HG03139 (cell line): ENCODE data around the gene CACNG1.

Experiments
- ATAC-seq: cut with Tn5 transposase; IDR thresholded peaks from one replicate; pipeline ENCODE4 v1.9.1; 2021; ENCODE audit not compliant: unreplicated experiment

CACNG1 gene, protein sequence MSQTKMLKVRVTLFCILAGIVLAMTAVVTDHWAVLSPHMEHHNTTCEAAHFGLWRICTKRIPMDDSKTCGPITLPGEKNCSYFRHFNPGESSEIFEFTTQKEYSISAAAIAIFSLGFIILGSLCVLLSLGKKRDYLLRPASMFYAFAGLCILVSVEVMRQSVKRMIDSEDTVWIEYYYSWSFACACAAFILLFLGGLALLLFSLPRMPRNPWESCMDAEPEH

GRCh38 chr17:67044016-67044772 lies at the start of gene CACNG1:
Gene CACNG1 (plus strand): TSS chr17:67044554. CDS start chr17:67044661, 107 bp downstream.
- ATAC-seq, result no peak

GRCh38 chr17:66994930-66995535 lies 49.3 kb upstream of the CACNG1 start:
- ATAC-seq, result no peak

DNA sequence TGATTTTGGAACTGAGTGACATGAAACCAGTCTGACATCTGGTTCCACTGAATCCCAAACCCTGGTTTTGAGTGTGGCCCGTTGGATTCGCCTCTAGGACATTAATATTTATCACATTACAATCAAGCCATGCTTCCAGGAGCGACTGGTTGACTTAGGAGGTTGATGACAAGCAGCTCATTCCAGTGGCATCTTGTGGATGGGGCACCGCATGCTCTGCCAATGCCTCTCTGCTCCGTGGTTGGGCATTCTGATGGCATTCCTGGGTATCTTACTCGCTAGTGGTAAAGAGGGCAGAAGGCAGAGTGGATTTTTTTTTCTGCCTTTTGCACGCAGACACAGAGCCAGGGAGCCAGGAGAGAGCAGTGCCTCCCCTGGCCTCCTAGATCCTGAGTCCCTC lies 48.4 kb upstream of the CACNG1 start:
- ATAC-seq, result no peak

DNA sequence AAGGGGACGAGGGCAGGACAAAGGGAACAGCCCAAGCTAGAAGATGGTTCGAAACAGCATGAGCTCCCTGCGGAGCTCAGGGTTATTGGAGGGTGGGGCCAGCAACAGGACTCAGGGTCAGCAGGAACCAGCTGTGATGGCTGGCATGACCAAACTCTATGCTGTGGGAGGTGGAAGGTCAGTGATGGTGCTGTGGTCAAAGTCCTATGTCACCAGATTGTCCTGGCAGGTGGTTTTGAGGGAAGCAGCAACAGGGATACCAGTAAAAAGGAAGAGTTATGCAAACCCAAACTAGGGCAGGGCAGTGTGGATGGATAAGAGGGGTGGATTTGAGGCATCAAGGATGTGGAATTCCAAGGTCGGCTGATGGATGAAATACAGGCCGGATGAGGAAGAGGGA lies 47.4 kb upstream of the CACNG1 start:
- ATAC-seq, result no peak

- no peak for ATAC-seq
Measured at GRCh38 chr17:67003231-67003630, 41.1 kb upstream of the CACNG1 start.

DNA sequence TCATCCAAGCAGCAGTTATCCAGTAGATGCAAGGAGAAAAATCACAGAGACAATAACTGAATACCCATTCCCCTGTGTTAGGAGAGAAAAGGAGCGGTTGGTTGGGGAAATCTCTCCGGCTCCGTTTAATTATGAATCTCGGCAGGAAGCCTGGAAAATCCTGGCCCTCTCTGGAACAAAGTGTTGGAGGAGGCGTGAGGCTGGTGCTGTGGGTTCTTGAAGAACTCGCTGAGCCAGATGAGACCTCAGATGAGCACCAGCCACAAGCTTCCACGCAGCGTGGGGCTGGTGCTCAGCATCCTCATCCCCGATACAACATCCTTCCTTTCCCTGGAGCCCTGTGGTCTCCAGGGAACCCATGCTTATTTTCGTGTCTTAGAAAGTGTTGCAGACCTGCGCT lies 40.2 kb upstream of the CACNG1 start:
- ATAC-seq, result no peak

DNA sequence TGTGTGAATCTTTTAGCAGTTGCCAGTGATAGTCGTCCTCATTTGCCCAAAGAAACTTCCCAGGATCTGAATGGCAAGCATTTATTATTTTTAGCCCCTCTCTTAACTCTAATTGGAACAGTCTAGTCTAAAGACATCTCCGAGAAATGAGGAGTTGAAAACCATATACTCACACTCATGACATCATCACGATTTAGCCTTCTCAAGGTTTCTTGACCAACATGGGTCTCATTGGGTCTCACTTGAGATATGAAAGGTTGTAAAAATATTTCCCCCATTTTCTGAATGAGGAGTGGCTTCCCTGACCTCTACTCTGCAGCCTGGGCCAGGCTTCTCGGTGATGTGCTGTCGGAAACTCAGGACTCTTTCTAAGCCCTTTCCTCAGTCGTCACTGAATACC lies 37.1 kb upstream of the CACNG1 start:
- no peak for ATAC-seq

- no peak for ATAC-seq
Measured at GRCh38 chr17:67008101-67008500, 36.3 kb upstream of the CACNG1 start.

- ATAC-seq, result no peak
Measured at GRCh38 chr17:67011527-67012175, 32.7 kb upstream of the CACNG1 start.

DNA sequence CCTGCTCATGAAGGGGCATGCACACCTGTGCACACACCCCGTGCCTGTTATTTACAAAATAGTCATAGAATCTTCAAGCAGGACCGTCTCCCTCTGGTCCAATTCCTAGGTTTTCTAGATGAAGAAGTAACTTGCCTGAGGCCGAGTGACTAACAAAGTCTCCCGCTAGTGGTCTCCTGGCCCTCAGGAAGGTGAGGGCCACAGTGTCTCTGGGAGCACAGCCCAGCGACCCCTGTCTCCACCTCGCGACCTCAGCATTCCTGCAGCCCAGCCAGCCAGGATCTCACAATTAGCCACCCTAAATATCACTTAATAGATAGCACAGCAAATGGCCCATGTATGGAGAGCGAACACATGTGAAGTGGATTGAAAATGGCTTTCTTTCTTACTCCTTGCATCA lies 30.5 kb upstream of the CACNG1 start:
- no peak for ATAC-seq

DNA sequence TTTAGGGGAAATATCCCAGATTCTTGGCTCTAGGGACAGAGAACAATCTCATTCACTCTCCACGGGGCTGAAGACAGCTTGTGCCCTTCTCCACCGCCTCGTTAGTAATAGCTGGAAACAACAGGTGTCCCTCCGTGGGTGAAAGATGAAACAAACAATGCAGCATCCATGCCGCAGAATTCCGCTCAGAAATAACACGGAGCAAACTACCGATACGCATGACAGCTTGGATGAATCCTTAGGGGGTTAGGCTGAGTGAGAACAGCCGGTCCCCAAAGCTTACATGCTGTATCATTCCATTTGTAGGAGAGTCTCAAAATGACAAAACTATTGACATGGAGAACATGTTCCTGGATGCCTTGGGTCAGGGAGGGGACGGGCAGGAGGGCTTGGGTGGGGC lies 29.4 kb upstream of the CACNG1 start:
- ATAC-seq, result no peak

DNA sequence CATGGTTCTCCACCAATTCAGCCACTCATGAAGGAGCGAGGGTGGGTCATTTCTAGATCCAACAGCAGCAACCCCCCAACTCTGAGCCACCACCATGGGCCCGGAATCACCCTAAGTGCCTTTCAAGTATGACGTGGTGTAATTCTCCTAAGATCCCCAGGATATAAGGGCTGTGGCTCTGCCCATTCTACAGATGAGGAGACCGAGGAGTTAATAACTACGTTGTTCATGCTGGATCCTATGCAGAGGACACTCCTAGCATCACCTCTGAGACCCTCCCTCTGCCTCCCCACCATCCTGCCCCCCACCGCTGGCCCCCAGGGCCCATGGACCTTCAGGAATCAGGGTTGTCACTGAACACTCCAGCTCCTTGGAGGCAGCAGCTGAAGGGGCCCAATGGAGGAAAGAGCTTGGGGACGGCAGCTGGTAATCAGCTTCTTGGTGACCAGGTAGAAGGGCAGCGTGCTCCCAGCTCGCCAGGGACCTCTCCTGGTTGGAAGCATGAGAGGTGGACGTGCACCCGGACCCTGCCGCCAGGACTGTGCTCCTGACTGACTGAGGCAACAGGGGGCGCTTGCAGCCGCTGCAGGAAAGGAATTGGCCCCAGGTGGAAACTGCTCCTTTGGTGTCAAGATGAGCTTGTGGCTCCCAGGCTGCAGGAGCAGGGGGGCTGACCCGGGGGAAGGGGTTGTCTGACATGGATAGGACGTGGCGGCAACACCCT lies 28.2 kb upstream of the CACNG1 start:
- ATAC-seq, result no peak

- no peak for ATAC-seq
Measured at GRCh38 chr17:67017910-67018309, 26.4 kb upstream of the CACNG1 start.

DNA sequence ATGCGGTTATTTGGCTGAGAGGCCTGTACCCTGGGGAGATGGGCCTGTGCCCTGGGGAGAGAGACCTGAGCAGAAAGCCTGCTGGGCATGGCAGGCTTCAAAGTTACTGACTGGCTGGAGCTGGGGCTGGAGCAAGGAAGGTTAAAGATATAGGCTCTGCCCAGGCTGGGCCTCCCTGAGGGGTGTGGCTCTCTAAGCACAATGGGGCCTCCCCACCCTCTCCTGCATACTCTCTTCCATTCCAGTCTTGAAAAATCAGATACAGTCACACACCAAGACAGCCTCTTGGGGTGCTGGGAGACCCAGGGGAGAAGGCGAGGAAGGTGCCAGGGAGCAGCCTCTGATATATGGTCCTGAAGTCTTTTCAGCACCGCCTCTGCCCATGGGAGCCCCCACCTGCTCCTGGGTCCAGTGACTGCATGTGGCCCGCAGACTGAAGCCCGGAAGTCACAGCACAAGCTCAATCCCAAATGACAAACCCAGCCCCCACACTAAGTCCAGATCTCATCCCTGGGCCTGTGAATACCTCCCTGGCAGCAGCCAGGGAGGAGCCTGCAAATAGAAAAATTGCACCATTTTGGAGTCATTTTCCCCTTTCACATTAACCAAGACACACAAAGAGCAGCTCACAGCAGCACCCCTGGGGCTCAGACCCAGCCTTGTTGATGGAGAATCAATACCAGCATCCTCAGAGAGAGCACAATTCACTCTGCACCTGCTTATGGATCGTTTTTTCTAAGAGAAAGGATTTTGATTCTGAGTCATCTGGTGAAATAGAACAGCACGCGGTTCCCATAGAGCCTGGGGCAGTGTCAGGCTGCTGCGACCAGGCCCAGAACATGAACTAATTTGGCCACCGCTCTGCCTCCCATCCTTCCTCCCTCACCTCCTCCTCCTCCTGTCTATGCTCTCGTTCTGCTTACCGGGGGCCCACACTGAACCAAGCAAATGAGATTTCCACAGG lies 25.6 kb upstream of the CACNG1 start:
- no peak for ATAC-seq

DNA sequence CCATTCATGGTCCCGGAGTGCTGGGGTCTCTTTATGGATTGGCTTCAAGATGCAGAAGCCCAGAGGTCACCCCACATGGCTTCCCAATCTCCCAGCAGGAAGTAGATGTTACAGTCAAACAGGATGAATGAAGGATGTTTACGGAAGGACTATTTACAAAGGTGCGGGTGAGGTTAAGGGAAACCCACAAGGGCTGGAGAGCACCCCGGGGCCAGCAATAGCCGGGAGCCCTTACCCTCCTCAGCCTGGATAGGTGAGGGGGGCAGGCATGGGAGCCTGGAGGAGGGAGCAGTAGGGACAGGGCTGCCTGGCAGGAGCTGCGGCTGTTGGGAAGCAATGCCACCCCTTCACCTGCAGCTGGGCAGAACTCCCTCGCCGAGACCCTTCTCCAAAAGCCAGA lies 24.5 kb upstream of the CACNG1 start:
- ATAC-seq, result no peak

GRCh38 chr17:67020293-67020766 lies 24.0 kb upstream of the CACNG1 start:
- no peak for ATAC-seq

DNA sequence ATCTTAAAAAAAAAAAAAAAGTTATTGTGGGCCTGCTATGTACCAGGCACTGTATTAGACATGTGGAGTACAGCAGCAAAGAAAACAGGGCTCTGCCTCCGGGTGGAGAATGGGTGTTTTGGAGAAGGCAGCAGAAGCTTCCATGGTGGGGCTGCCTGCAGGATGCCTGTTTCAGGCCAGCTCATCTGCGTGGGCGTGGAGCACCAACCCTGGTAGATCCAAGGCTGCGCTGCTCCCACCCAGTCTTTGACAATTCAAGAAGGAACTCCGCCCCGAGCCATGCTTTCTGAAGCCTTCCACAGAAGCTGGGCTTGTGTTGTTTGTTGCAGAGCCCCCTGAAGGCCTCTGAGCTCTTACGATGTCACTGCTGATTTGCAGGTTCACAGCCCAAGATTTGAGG lies 23.2 kb upstream of the CACNG1 start:
- ATAC-seq, result no peak

DNA sequence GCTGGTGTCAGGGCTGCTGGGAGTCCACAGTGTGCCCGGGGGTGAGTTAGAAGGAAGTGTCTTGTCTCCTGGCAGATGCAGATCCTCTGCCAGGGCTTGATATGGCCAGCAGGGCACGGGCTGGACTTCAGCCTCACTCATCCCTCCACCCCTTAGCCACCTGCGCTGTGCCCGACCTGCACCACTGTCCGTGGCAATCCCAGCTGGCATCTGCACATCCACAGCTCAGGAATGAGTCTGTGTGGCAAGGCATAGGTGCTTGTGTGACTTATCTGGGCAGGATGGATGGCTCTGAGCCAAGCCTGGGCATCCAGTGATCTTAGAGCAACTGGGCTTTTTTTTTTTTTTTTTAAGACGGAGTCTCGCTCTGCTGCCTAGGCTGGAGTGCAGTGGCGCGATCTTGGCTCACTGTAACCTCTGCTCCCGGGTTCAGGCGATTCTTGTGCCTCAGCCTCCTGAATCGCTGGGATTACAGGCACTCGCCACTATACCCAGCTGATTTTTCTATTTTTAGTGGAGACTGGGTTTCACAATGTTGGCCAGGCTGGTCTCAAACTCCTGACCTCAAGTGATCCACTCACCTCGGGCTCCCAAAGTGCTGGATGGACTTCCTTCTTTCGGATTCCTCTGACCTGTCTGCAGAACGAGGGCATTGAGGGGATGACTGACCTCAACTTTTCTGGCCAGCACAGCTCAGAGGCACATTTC lies 22.5 kb upstream of the CACNG1 start:
- ATAC-seq, result no peak

GRCh38 chr17:67022451-67022810 lies 21.9 kb upstream of the CACNG1 start:
- ATAC-seq, result no peak
